ENCODE data around the gene COLEC12. TPM values are rescaled to one million over a fixed set of nuclear protein-coding genes. Genes with fewer than 3 reads are reported as not detected.

The COLEC12 gene
- total and polyA plus RNA-seq, 7 experiments from 2014 or later = 0.12 to 0.35 (median 0.19) TPM; not detected in 4

- no peak overlapping the region for H3K27ac ChIP-seq (ENCODE audit: low read depth, low read length)
- no peaks in the 10 kb centered on the region for H3K36me3 Mint-ChIP-seq
- ChIA-PET POLR2A (no interaction called here), CTCF (no interaction called here)
- no peak for DNase-seq
- H3K9me3 ChIP-seq (ENCODE audit: control insufficient read depth in 2 of 3, low read length in 3 of 3) = no peaks in the 10 kb centered on the region
- H3K9me3 Mint-ChIP-seq = no peaks in the 10 kb centered on the region
- intact Hi-C loops (cut with micrococcal nuclease) = no loop called here
- H3K4me1 Mint-ChIP-seq = peaks cover 0 to 3% (median 0%) of the 10 kb centered on the region in 7 donors
- H3K4me3 ChIP-seq (ENCODE audit: low read length) = no peak overlapping the region
- ATAC-seq = no peak
- no peaks in the 10 kb centered on the region for H3K4me1 ChIP-seq (ENCODE audit: control insufficient read depth in 2 of 2, insufficient read depth in 2 of 2, low read length in 2 of 2)
- H3K4me3 Mint-ChIP-seq = no peak overlapping the region
- no peak overlapping the region for H3K27ac Mint-ChIP-seq
- H3K27me3 Mint-ChIP-seq = peaks cover 11 to 23% (median 17%) of the 10 kb centered on the region in 5 donors
- H3K27me3 ChIP-seq (ENCODE audit: control insufficient read depth in 2 of 2, insufficient read depth in 2 of 2, low read length in 2 of 2) = peaks cover 0 to 2% of the 10 kb centered on the region in 2 donors
- H3K36me3 ChIP-seq (ENCODE audit: control insufficient read depth in 2 of 3, insufficient read depth in 3 of 3, low read length in 3 of 3) = no peaks in the 10 kb centered on the region
Measured at GRCh38 chr18:376311-376710, 124.2 kb downstream of the COLEC12 start.

- no peak overlapping the region for H3K27ac Mint-ChIP-seq
- ChIA-PET POLR2A (no interaction called here), CTCF (no interaction called here)
- no peaks in the 10 kb centered on the region for H3K36me3 Mint-ChIP-seq
- ATAC-seq = no peak
- H3K4me1 Mint-ChIP-seq = peaks cover 0 to 3% (median 0%) of the 10 kb centered on the region in 7 donors
- no peaks in the 10 kb centered on the region for H3K4me1 ChIP-seq (ENCODE audit: control insufficient read depth in 2 of 2, insufficient read depth in 2 of 2, low read length in 2 of 2)
- H3K4me3 Mint-ChIP-seq = no peak overlapping the region
- DNase-seq = no peak
- H3K9me3 ChIP-seq (ENCODE audit: control insufficient read depth in 2 of 3, low read length in 3 of 3) = no peaks in the 10 kb centered on the region
- no peak overlapping the region for H3K4me3 ChIP-seq (ENCODE audit: low read length)
- H3K27ac ChIP-seq (ENCODE audit: low read depth, low read length) = no peak overlapping the region
- H3K27me3 ChIP-seq (ENCODE audit: control insufficient read depth in 2 of 2, insufficient read depth in 2 of 2, low read length in 2 of 2) = peaks cover 0 to 2% of the 10 kb centered on the region in 2 donors
- peaks cover 4 to 20% (median 16%) of the 10 kb centered on the region in 5 donors for H3K27me3 Mint-ChIP-seq
- no peaks in the 10 kb centered on the region for H3K9me3 Mint-ChIP-seq
- H3K36me3 ChIP-seq (ENCODE audit: control insufficient read depth in 2 of 3, insufficient read depth in 3 of 3, low read length in 3 of 3) = no peaks in the 10 kb centered on the region
- intact Hi-C loops (cut with micrococcal nuclease) = no loop called here
Measured at GRCh38 chr18:374721-375168, 125.8 kb downstream of the COLEC12 start.

DNA sequence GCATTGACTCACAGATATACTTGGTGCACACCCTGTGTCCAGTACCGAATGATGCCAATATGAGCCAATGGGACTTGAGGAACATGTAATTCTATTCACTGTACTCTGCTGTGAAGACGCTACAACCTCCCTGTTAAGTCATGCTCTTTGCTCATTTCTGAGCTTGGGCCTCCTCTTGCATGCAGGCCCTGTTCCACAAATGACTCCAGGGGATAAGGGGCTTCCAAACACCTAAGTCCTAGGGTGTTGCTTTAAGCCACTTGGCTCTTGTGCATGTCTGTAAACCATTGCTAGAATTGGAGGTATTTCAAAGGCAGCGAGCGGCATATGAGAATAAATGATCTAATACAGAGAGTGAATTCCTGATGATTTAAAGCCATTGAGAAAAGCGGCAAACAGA, 126.7 kb downstream of the COLEC12 start:
- ChIA-PET CTCF (no interaction called here), POLR2A (no interaction called here)
- Histone ChIP-seq H3K9me3 (ENCODE audit: control insufficient read depth in 2 of 3, low read length in 3 of 3) (no peaks in the 10 kb centered on the region), H3K27ac (ENCODE audit: low read depth, low read length) (no peak overlapping the region), H3K4me1 (ENCODE audit: control insufficient read depth in 2 of 2, insufficient read depth in 2 of 2, low read length in 2 of 2) (no peaks in the 10 kb centered on the region), H3K36me3 (ENCODE audit: control insufficient read depth in 2 of 3, insufficient read depth in 3 of 3, low read length in 3 of 3) (no peaks in the 10 kb centered on the region), H3K4me3 (ENCODE audit: low read length) (no peak overlapping the region), H3K27me3 (ENCODE audit: control insufficient read depth in 2 of 2, insufficient read depth in 2 of 2, low read length in 2 of 2) (peaks cover 0 to 2% of the 10 kb centered on the region in 2 donors)
- Mint-ChIP-seq H3K27me3 (peaks cover 0 to 18% (median 11%) of the 10 kb centered on the region in 5 donors), H3K36me3 (no peaks in the 10 kb centered on the region), H3K27ac (no peak overlapping the region), H3K4me3 (no peak overlapping the region), H3K4me1 (peaks cover 0 to 3% (median 0%) of the 10 kb centered on the region in 7 donors), H3K9me3 (no peaks in the 10 kb centered on the region)
- intact Hi-C loops (cut with micrococcal nuclease) = no loop called here
- ATAC-seq (no peak), DNase-seq (no peak)

DNA sequence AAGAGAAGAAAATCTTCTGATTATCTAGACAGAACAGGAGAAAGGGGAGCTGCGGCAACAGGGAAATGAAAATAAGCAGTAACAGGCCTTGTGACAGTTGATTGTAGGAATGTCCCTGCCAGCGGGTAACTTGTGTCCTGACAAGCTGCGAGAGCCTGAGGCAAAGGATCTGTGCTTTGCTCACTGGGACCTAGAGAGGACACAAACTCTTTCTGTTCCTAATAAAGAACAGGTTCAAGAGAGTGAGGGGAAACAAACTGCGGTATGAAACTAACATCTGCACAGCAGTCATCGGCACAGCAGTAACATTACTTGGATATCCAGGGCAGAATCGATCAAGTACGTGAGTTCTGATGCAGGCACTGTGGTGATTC, 128.9 kb downstream of the COLEC12 start:
- H3K9me3 Mint-ChIP-seq = no peaks in the 10 kb centered on the region
- no peak overlapping the region for H3K4me3 Mint-ChIP-seq
- H3K36me3 ChIP-seq (ENCODE audit: control insufficient read depth in 2 of 3, insufficient read depth in 3 of 3, low read length in 3 of 3) = no peaks in the 10 kb centered on the region
- no peaks in the 10 kb centered on the region for H3K36me3 Mint-ChIP-seq
- no peak overlapping the region for H3K27ac ChIP-seq (ENCODE audit: low read depth, low read length)
- no peak overlapping the region for H3K27ac Mint-ChIP-seq
- CTCF ChIA-PET = no interaction called here
- ATAC-seq = no peak
- intact Hi-C loops (cut with micrococcal nuclease) = no loop called here
- H3K4me3 ChIP-seq (ENCODE audit: low read length) = no peak overlapping the region
- no peaks in the 10 kb centered on the region for H3K9me3 ChIP-seq (ENCODE audit: control insufficient read depth in 2 of 3, low read length in 3 of 3)
- no peaks in the 10 kb centered on the region for H3K4me1 Mint-ChIP-seq
- POLR2A ChIA-PET = no interaction called here
- no peaks in the 10 kb centered on the region for H3K4me1 ChIP-seq (ENCODE audit: control insufficient read depth in 2 of 2, insufficient read depth in 2 of 2, low read length in 2 of 2)
- H3K27me3 ChIP-seq (ENCODE audit: control insufficient read depth in 2 of 2, insufficient read depth in 2 of 2, low read length in 2 of 2) = peaks cover 0 to 2% of the 10 kb centered on the region in 2 donors
- DNase-seq = no peak
- peaks cover 0 to 8% (median under 1%) of the 10 kb centered on the region in 5 donors for H3K27me3 Mint-ChIP-seq

- no peak for ATAC-seq
- Mint-ChIP-seq H3K27ac (no peak overlapping the region), H3K36me3 (no peaks in the 10 kb centered on the region), H3K4me1 (no peaks in the 10 kb centered on the region), H3K4me3 (no peak overlapping the region), H3K27me3 (peaks cover 0 to 8% (median 5%) of the 10 kb centered on the region in 5 donors), H3K9me3 (no peaks in the 10 kb centered on the region)
- POLR2A ChIA-PET = no interaction called here
- Histone ChIP-seq H3K9me3 (ENCODE audit: control insufficient read depth in 2 of 3, low read length in 3 of 3) (no peaks in the 10 kb centered on the region), H3K27ac (ENCODE audit: low read depth, low read length) (no peak overlapping the region), H3K4me3 (ENCODE audit: low read length) (no peak overlapping the region), H3K27me3 (ENCODE audit: control insufficient read depth in 2 of 2, insufficient read depth in 2 of 2, low read length in 2 of 2) (peaks cover 0 to under 1% of the 10 kb centered on the region in 2 donors), H3K36me3 (ENCODE audit: control insufficient read depth in 2 of 3, insufficient read depth in 3 of 3, low read length in 3 of 3) (no peaks in the 10 kb centered on the region), H3K4me1 (ENCODE audit: control insufficient read depth in 2 of 2, insufficient read depth in 2 of 2, low read length in 2 of 2) (no peaks in the 10 kb centered on the region)
- intact Hi-C loops (cut with micrococcal nuclease) = no loop called here
- DNase-seq = no peak
- CTCF ChIA-PET = no interaction called here
Measured at GRCh38 chr18:370751-371608, 129.5 kb downstream of the COLEC12 start.

- no peaks in the 10 kb centered on the region for H3K9me3 ChIP-seq (ENCODE audit: control insufficient read depth in 2 of 3, low read length in 3 of 3)
- H3K27ac ChIP-seq (ENCODE audit: low read depth, low read length) = no peak overlapping the region
- H3K4me1 ChIP-seq (ENCODE audit: control insufficient read depth in 2 of 2, insufficient read depth in 2 of 2, low read length in 2 of 2) = no peaks in the 10 kb centered on the region
- H3K4me1 Mint-ChIP-seq = no peaks in the 10 kb centered on the region
- ATAC-seq = no peak
- intact Hi-C loops (cut with micrococcal nuclease) = no loop called here
- no peak overlapping the region for H3K4me3 Mint-ChIP-seq
- no peaks in the 10 kb centered on the region for H3K36me3 ChIP-seq (ENCODE audit: control insufficient read depth in 2 of 3, insufficient read depth in 3 of 3, low read length in 3 of 3)
- H3K36me3 Mint-ChIP-seq = no peaks in the 10 kb centered on the region
- ChIA-PET POLR2A (no interaction called here), CTCF (no interaction called here)
- H3K27ac Mint-ChIP-seq = no peak overlapping the region
- no peak for DNase-seq
- no peaks in the 10 kb centered on the region for H3K27me3 ChIP-seq (ENCODE audit: control insufficient read depth in 2 of 2, insufficient read depth in 2 of 2, low read length in 2 of 2)
- H3K9me3 Mint-ChIP-seq = no peaks in the 10 kb centered on the region
- H3K27me3 Mint-ChIP-seq = peaks cover 0 to 9% (median 4%) of the 10 kb centered on the region in 5 donors
- no peak overlapping the region for H3K4me3 ChIP-seq (ENCODE audit: low read length)
Measured at GRCh38 chr18:369224-370015, 131.1 kb downstream of the COLEC12 start.

Data from naive thymus-derived CD4-positive, alpha-beta T cell (primary cell).